OCI-LY7 (cell line): ENCODE results near the gene NGEF.

ENCODE experiments used
- EZH2phosphoT487 ChIP-seq: fragments of 200-600 bp; sonication (generic); IDR thresholded peaks from 2 replicates; pipeline ENCODE4 v1.6.1; 2018; ENCODE audit warnings: low read depth, borderline replicate concordance, mild to moderate bottlenecking, mixed run types, antibody characterized with exemption, low read length, moderate library complexity, mixed read lengths
- TF ChIP-seq, protein P1 (sequence below): fragments of 200-600 bp; sonication (generic); conservative IDR thresholded peaks from 2 replicates; pipeline ENCODE4 v1.5.1; 2014; ENCODE audit warnings: mild to moderate bottlenecking, antibody characterized with exemption, low read length, moderate library complexity, mixed read lengths

DNA sequence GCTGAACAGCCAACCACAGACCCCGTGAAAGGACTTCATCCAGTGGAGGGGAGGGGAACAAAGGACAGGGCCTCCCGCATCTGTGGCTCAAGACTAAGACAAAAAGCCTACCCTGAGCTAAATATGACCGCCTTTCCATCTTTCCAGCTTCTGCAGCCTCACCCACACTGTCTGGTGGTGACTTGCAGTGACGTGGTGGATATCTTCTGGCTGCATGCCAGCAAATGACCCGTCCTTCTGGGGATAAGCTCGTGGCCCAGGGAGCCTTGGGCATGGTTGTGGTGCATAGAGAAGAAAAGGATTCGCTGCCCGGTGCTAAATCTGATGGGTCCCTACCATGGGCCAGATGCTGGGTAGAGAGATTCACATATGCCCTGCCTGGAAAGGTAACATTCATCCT is 8.7 kb upstream of the NGEF start:
- TF ChIP-seq, protein P1, sequence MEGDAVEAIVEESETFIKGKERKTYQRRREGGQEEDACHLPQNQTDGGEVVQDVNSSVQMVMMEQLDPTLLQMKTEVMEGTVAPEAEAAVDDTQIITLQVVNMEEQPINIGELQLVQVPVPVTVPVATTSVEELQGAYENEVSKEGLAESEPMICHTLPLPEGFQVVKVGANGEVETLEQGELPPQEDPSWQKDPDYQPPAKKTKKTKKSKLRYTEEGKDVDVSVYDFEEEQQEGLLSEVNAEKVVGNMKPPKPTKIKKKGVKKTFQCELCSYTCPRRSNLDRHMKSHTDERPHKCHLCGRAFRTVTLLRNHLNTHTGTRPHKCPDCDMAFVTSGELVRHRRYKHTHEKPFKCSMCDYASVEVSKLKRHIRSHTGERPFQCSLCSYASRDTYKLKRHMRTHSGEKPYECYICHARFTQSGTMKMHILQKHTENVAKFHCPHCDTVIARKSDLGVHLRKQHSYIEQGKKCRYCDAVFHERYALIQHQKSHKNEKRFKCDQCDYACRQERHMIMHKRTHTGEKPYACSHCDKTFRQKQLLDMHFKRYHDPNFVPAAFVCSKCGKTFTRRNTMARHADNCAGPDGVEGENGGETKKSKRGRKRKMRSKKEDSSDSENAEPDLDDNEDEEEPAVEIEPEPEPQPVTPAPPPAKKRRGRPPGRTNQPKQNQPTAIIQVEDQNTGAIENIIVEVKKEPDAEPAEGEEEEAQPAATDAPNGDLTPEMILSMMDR: no peak
- TF ChIP-seq EZH2phosphoT487: no peak
